Stimulated activated CD4-positive, alpha-beta T cell treated with anti-CD3 and anti-CD28 coated beads, Interleukin-4, amount 100 ng/mL, for 1 hour (primary cell): ENCODE measurements around the gene CAMK1D.

ENCODE experiments used
- DNase-seq: peaks from one replicate; pipeline ENCODE4 v3.0.0-alpha.2; 2020

Gene CAMK1D

GRCh38 chr10:12405342-12406320 is 56.3 kb downstream of the CAMK1D start:
- DNase-seq: no peak

GRCh38 chr10:12406764-12407400 is 57.5 kb downstream of the CAMK1D start:
- no peak for DNase-seq

GRCh38 chr10:12408472-12408871 is 59.1 kb downstream of the CAMK1D start:
- no peak for DNase-seq

- no peak for DNase-seq
Measured at GRCh38 chr10:12409161-12409560, 59.8 kb downstream of the CAMK1D start.

GRCh38 chr10:12409613-12410012 is 60.3 kb downstream of the CAMK1D start:
- no peak for DNase-seq

GRCh38 chr10:12412666-12413368 is 63.5 kb downstream of the CAMK1D start:
- DNase-seq: peak; percentile 5

- DNase-seq: no peak
Measured at GRCh38 chr10:12413369-12413711, 64.0 kb downstream of the CAMK1D start.

- no peak for DNase-seq
Measured at GRCh38 chr10:12414278-12414989, 65.1 kb downstream of the CAMK1D start.

GRCh38 chr10:12416344-12417050 is 67.2 kb downstream of the CAMK1D start:
- no peak for DNase-seq

- DNase-seq: no peak
Measured at GRCh38 chr10:12417331-12417730, 68.0 kb downstream of the CAMK1D start.

GRCh38 chr10:12418000-12418399 is 68.7 kb downstream of the CAMK1D start:
- no peak for DNase-seq

- DNase-seq: no peak
Measured at GRCh38 chr10:12418725-12419261, 69.4 kb downstream of the CAMK1D start.

GRCh38 chr10:12419262-12419847 is 70.0 kb downstream of the CAMK1D start:
- peak; percentile 59 for DNase-seq

- no peak for DNase-seq
Measured at GRCh38 chr10:12420530-12421120, 71.3 kb downstream of the CAMK1D start.

- no peak for DNase-seq
Measured at GRCh38 chr10:12422189-12422588, 72.8 kb downstream of the CAMK1D start.

GRCh38 chr10:12423896-12424295 is 74.5 kb downstream of the CAMK1D start:
- DNase-seq: no peak

- no peak for DNase-seq
Measured at GRCh38 chr10:12427276-12427675, 77.9 kb downstream of the CAMK1D start.

GRCh38 chr10:12428447-12429135 is 79.2 kb downstream of the CAMK1D start:
- DNase-seq: no peak

GRCh38 chr10:12430406-12430982 is 81.1 kb downstream of the CAMK1D start:
- no peak for DNase-seq
